Stomach (tissue), 4 donors: ENCODE data around the gene DENND5A.

Experiments used
- CTCF ChIP-seq, 7 experiments: fragments of 450-650 bp in 4 of 7; fragments of 200-600 bp in 3 of 7; sonication (generic) in 3 of 7; IDR thresholded peaks; one replicate each; pipeline ENCODE4 v1.5.1; 2016 to 2019; ENCODE audit warnings: antibody characterized with exemption in 7 of 7, control low read depth in 2 of 7, mild to moderate bottlenecking in 1 of 7
- EP300 ChIP-seq: sonication (generic); formaldehyde crosslinking; IDR thresholded peaks from one replicate; pipeline ENCODE4 v1.6.1; 2017; ENCODE audit warnings: antibody characterized with exemption
- POLR2A ChIP-seq, 4 donors: fragments of 450-650 bp; IDR thresholded peaks; one replicate each; pipeline ENCODE4 v1.6.1; 2016; ENCODE audit warnings: antibody characterized with exemption in 4 of 4, control low read depth in 2 of 4, mild to moderate bottlenecking in 1 of 4, moderate library complexity in 1 of 4

DNA sequence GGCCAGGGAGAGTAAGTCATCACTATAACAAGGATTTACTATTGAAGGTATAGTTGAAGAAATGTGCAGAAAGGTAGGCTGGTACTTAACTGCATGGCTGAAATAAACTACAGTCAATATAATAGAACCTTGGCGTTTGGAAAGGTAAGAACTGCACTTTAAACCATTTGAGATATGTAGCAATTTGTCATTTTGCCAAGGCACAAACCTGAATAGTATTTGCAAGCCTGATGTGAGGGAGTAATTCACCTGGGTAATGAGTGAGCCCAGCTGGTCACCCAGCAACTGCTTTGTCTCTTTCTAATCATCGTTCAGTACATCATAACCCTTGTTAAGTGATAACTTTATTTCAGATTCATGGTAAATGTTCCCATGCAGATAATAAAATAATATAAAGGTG is 111.5 kb downstream of the DENND5A start:
- no peak for TF ChIP-seq EP300
- TF ChIP-seq CTCF (IDR thresholded peaks at IDR 0.05), result no peak
- no peak for TF ChIP-seq POLR2A (IDR thresholded peaks at IDR 0.05)
